Esophagus squamous epithelium (tissue), 4 donors: ENCODE data around the gene IDH1.

Source experiments
- CTCF ChIP-seq, 6 experiments: fragments of 450-650 bp in 4 of 6; fragments of 200-600 bp in 2 of 6; sonication (generic) in 2 of 6; IDR thresholded peaks; one replicate each; pipeline ENCODE4 v1.5.1; 2016 to 2019; ENCODE audit warnings: antibody characterized with exemption in 6 of 6, mild to moderate bottlenecking in 4 of 6, moderate library complexity in 4 of 6
- POLR2A ChIP-seq, 4 donors: fragments of 450-650 bp; IDR thresholded peaks; one replicate each; pipeline ENCODE4 v1.6.1; 2017; ENCODE audit warnings: antibody characterized with exemption in 4 of 4, mild to moderate bottlenecking in 4 of 4, moderate library complexity in 3 of 4

DNA sequence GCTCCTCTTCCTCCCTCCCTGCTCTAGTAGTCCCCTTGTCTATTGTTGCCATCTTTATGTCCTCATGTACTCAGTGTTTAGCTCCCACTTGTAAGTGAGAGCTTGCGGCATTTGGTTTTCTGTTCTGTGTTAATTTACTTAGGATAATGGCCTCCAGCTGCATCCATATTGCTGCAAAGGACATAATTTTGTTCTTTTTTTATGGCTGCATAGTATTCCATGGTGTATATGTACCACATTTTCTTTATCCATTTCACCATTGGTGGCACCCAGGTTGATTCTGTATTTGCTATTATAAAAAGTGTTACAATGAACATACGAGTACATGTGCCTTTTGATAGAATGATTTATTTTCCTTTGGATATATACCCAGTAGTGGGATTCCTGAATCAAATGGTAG is 23.7 kb upstream of the IDH1 start:
- TF ChIP-seq CTCF (IDR thresholded peaks at IDR 0.05), result no peak
- TF ChIP-seq POLR2A (IDR thresholded peaks at IDR 0.05), result no peak
